NCI-H460 (cell line): Measurements from ENCODE around the gene WNK4. TPM values are rescaled to one million over a fixed set of nuclear protein-coding genes. Genes with fewer than 3 reads are reported as not detected.

Experiments
- DNase-seq: peaks from one replicate; pipeline ENCODE4 v3.0.0-alpha.2; 2016; ENCODE audit warnings: low read depth; ENCODE audit errors: extremely low read depth
- total RNA-seq: library from RNA; depleted of rRNA; stranded (reverse); fragments of >200 nt; shearing (Covaris generic); gene quantifications from 2 replicates; pipeline ENCODE4 v1.2.3, GENCODE V29; 2014

WNK4 gene
- total RNA-seq, 1 experiment from 2014 or later, result 0.64 TPM

DNA sequence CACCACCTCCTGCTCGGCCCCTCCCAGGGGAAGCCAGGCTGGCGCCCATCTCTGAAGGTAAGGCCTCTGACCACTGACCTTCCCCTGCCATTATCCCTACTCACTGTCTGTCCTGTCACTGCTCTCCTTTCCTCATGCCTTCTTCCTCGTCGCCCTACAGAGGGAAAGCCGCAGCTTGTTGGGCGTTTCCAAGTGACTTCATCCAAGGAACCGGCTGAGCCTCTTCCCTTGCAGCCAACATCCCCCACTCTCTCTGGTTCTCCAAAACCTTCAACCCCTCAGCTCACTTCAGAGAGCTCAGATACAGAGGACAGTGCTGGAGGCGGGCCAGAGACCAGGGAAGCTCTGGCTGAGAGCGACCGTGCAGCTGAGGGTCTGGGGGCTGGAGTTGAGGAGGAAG is 15.1 kb downstream of the WNK4 start:
- DNase-seq, result no peak

DNA sequence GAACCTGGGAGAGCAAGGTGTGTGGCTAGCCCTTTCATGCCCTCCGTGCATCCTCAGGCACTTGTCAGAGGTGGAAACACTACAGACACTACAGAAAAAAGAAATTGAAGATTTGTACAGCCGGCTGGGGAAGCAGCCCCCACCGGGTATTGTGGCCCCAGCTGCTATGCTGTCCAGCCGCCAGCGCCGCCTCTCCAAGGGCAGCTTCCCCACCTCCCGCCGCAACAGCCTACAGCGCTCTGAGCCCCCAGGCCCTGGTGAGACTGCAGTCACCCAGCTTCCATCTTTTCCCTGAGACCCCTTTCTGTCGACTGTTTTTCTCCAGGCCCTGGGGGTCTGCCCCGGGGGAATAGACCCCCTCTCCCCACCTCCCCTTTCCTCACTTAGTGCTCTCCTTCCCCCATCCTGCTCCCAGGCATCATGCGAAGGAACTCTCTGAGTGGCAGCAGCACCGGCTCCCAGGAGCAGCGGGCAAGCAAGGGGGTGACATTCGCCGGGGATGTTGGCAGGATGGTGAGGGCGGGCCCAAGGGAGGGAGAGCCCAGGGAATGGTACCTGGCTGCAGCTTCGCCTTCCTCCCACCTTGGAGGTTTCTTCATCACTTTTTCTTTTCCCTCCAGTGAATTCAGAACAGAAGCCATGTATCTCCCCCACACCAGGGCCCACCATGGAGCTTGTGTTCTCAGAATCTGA is 15.8 kb downstream of the WNK4 start:
- no peak for DNase-seq

DNA sequence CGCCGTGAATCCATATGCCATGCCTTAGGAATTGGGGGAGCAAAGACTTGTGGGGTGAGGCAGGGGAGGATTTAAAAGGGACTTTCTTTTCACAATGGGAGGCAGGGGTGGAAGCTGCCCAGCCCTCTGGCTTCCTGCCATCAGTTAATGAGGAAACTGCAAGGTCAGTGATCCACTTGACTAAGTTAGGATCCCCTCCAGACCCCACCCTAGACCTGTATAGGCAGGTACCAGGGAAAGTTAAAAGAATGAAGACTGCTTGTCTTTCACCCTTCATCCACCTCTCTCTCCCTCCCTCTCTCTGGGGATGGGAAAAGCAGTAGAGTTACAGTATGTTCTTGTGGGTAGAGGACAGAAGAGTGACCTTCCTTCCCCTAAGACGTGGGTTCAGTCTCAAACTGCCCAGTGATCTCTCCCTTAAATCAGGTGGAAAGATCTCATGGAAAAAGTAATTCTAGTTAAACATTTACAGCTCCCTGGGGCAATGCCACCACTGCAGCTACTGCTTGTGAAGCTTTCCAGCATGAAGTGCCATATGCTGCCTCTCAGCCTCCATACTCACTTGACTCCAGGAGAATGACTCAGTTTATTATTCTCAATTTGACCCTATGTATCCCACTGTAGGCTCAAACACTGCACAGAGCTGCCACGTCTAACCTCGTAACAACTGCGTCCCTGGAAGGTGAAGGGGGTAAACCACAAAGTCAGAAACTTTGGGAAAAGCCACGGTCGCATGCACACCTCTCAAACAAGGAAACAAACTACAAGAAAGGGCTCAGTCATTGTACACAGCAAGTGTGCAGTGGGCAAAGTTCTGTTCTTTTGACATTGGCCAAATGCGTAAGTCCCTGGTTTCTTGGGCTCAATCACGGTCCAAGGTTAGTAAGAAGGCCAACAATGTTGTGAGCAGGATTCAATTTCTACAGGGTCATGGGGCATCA is 16.9 kb downstream of the WNK4 start:
- no peak for DNase-seq

DNA sequence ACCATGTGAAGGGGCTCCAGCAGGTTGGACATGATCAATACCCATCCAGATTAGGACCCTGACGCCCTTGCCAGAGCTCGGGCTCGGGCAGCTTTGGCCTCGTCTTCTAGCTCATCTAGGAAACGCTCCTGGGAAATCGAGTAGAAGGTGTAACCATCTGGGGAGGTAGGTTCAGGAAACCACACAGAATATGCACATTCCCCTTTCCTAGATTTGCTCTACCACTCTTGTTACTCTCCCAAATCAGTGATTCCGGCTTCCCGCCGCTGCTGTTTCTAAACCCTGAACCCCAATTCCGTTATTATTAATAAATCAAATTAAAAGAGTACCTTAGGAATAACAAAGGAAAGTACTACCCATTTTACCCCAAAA is 17.6 kb downstream of the WNK4 start:
- DNase-seq, result no peak

DNA sequence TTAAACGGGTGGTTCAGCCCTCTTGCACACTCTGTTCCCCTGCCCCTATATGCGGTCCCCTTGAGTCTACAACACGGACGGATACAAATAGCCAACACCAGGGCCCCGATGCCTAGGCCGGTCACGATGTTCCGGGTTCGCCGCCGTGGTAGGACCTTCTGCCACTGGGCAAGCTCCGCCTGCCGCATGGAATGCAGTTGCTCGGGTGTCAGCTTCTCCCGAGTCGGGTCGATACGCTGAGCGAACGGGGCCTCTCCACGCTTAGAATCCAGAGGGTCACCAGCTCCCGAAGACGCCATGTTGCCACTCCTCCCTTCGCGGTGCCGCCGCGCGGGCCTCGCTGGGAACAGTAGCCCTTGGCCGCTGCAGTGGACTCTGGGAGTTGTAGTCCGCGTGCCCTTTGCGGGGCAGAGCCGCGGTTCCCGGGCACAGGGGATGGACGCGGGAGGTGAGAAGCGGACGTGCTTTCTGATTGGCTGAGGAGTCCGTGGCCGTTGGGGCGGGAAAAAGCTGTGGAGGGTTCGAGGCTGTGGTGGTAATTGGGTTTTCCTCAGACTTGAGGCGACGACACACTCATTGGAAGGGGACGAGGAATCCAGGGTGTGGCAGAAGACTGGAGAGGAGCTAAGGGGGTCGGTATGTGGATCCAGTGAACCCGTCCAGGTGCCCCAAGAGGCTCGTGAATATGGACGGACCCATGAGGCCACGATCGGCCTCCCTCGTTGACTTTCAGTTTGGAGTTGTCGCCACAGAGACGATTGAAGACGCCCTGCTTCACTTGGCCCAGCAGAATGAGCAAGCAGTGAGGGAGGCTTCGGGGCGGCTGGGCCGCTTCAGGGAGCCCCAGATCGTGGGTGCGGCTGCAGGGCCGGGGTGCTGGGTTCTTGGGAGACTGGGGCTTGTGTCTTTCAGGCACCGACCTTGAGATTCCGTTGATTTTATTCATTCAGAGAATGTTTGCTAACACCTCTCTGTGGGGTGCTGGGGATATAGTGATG is 18.3 kb downstream of the WNK4 start, which contains the start of the genes CNTD1 and COA3:
Gene CNTD1, plus strand, starts transcription at position 479 of the 998 bp plus-strand sequence. Its CDS starts 207 bp downstream, at position 686.
Gene COA3, minus strand, starts transcription at position 322 of the 998 bp plus-strand sequence. Its CDS starts 23 bp downstream, at position 299.
- peak; percentile 84 for DNase-seq

DNA sequence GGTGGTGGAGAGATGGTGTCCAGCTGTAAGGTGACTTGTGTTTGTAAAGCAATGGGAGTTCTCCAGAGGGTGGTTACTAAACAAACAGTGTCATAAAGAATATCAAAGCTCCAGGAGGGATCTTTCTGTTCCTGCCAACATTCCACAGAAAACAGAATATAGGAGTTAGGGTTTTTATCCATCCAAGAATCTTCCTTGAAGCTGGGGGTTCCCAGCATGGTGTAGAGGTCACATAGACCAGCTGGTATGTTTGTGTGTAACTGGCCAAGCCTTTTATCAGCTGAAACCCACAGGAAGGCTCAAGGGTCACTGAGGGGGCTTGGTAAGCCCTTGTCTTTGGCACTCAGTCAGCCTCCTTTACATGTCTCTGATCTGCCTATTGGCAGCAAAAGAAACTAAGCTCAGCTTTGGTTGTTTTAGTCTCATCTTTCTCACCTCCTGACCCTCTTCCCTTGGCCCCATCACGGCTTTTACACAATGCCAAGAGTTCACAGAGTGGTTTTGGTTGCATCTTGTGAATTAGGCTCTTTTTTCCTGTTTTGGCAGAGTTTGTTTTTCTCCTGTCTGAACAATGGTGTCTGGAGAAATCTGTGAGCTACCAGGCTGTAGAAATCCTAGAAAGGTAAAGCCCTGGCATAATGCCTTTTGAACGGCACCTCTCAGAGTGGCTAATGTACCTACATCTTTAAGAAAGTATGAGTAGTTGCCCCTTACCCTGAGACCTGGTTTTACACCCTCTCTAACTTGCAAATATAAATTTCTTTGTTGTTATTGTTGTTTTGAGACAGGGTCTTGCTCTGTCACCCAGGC is 22.9 kb downstream of the WNK4 start:
- DNase-seq, result no peak

DNA sequence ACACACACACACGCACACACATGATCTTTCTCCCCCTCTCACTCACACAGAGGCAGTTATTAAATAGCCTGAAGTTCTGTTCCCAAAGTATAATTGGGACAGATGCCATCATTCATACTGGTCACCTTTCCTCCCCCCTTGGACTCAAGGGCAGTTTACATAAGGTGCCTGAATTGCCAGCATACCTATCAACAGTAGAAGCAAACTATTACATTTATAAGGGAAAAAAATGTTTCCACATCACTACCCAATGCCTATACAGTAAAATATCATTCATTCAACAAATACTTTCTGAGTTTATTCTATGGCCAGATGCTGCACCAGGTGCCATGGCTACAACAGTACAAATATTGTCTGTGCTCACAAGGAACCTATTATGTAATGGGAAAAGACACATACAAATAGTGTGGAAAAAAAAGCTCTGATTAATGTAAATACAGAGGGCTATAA is 24.5 kb downstream of the WNK4 start:
- no peak for DNase-seq

DNA sequence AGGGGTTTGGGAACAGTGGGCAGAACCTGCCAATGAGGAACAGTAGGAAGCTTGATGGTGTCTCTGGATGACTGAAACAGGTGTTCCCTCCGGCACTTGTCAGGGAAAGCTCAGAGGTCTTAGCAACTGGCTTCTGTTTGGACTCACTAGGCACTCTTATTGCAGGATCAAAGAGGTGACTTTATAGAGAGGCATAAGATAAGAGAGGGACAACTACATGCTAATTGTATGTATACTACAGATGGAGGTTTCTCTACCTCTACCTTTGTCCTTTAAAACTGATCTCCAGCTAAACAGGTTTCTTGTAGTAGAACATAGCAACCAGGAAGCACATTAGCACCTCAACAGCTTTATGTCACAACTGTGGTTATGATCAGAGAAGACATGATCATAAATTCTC is 25.8 kb downstream of the WNK4 start:
- no peak for DNase-seq

DNA sequence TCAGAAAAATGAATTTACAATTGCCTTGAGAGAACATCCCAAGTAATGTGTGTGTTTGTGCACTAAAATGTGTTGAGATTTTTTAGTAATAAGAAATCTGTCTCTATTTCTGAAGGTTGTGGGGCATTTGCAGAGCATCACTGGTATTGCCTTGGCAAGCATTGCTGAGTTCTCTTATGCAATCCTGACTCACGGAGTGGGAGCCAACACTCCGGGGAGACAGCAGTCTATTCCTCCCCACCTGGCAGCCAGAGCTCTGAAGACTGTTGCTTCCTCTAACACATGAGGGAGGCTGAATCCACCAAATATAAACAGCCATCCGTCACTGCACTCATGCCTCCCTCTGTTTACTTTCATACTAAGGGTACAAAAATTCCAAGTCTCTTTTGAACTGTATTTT is 28.8 kb downstream of the WNK4 start:
- no peak for DNase-seq

DNA sequence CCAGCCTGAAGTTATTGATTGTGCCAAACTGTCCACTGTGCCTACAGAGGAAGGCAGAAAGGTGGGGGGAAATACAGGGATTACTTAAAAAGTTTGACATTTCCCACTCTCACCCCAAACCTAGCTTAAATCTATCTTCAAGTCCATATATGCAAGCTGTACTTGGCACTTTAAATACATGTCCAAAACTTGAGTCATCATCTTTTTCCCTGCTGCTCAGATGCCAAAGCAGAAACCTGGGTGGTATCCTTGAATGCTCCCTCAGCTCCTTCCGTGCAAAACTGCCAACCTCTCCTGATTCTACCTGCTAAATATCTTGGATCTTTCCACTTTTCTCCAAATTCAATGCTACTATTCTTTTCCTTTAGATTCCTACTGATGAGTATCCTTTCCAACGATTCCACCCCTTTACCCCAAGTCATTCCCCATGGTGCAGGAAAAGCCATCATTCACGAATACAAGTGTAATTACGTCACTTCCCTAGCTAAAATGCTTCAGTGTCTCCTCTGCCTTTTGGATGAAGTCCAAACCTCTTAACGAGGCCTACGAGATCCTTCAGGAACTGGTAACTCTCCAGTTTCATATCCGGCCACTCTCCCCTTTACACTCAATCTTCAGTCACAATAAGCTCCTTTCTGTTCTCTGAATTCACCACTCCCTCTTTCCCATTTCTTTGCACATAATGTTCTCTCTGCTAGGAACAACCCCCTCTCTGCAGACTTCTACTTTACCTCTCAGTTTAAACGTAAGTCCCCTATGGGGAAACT is 34.4 kb downstream of the WNK4 start:
- no peak for DNase-seq

DNA sequence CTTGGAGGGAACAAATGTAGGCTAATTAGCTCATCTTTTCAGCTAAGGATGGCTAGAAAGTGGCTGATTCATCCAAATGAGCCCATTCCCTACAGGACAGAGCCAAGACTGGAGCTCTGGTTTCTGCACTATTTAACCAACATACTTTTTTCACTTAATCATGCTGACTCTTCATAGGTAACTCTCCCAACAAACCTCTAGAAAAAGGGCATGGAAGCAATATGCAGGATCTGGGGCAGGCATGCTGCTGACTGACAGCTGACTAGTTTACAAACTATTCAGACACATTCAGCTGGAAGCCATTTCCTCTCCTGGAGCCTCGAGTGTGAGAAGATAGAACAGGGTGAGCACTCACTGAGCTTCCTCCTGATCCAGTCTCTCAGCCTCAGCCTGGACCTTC is 37.5 kb downstream of the WNK4 start:
- DNase-seq, result no peak

DNA sequence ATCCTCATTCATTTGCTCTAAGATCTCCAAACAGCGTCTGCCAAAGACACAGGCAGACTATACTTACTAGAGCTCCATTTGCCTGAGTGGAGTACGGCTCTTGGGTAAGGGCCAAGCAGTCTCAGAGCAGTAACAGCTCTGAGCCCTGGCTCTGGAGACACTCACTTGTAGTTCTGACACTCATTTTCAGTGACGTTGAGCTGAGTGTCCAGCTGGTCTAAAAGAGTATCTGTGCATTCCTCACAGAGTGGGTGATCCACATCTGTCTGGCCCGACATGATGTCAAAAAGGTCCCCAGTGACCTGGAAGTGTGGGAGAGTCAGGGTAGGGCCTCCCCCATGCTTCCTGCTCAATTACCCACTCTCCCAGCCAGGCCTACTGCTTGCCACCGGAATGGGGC is 38.0 kb downstream of the WNK4 start:
- DNase-seq, result no peak

DNA sequence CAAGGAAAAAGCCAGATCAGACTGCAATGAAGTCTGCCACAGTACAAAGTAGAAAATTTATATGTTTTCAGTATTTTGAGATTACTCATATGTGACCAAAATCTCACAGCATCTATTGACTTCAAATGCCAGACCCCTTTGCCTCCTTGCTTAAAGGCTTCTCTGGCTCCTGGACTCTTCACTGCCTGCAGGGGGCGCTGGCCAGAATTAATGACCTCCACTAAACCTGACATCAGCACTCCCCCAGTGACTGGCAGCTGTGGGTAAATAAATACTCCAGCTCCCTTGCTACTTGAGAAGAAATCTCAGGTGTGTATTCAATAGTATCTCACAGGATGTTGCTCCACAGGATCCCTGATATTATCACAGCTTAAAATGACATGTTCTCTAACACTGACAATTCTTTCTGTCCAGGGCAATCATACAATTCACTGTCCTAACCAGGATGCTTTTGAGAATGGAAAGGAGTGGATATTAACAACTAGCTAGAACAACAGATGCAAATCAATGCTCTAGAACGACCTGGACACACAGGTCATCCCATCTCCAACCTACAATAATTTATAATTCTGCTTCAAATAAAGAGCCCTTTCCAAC is 39.6 kb downstream of the WNK4 start:
- peak; percentile 71 for DNase-seq

DNA sequence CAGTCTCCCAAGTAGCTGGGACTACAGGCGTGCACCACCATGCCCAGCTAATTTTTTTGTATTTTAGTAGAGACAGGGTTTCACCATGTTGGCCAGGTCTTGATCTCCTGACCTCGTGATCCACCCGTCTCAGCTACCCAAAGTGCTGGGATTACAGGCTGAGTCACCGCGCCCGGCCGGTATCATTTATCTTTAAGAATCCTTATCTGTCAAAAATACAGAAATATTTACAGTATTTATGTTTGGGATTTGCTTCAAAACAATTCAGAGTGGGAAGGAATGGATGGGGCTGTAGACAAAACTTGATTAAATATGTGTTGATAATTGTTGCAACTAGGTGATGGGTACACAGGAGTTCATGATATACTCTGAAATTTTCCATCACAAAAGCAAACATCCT is 40.8 kb downstream of the WNK4 start:
- no peak for DNase-seq

DNA sequence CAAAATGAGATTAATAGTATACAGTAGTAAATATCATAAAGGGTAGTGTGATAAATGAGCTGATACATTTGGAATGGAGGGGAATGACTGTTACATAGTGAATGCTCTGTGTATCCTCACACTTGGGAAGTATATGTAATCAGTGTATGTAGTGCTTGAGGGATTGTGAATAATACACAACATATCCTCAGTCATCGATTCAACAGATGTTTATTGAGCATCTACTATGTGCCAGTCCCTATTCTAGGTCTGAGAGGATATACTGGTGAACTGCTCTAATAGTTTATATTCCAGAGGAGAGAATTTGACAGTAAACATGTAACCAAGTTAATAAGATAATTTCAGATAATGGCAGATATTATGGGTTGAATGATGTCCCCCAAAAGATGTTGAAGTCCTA is 47.1 kb downstream of the WNK4 start:
- no peak for DNase-seq

DNA sequence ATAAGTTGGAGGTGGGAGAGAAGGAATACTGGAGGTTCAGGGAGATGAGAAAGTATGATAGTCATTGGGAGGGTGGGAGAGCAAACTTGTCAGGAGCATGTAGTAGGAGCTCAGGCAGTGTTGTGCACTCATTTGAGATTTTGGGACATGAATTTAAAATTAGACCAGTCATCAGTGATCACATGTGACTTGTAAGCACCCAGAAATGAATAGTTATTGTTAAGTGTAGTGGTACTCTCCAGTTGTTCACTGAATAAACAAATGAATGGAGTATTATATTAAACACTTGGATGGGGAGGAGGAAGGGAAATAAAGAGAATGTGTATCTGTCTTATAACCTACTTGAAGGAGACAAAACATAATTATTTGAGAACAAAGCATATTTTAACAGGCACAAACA is 50.6 kb downstream of the WNK4 start:
- DNase-seq, result no peak

DNA sequence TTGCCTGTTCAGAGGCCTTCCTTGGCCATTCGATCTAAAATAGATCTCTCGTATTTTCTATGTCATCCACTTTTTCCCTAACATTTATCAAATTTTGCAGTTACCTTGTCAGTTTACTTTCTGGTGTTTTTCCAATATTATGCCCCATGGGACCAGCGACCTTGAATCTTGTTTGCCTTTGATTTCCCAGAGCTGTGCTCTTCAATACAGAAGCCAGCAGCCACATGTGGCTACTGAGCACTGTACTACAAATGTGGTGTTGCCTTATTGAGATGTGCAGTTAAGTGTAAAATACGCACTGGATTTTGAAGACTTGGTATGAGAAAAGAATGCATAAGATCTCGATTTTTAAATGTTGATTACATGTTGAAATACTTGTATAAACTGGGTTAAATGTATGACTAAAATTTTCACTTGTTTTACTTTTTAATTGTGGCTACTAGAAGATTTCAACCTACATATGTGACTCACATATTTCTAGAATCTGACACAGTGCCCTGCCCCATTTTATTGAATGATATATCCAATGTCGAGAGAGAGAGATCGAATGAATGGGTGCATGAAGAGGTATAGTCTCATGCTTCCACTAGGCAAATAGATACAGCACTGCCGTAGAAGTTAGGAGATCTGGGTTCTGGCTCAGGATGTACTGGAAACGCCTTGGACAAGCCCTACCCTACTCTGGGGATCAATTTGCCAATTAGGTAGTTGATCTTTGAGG is 52.0 kb downstream of the WNK4 start:
- DNase-seq, result no peak
